ENCODE data around the gene POMT1.

The POMT1 gene

DNA sequence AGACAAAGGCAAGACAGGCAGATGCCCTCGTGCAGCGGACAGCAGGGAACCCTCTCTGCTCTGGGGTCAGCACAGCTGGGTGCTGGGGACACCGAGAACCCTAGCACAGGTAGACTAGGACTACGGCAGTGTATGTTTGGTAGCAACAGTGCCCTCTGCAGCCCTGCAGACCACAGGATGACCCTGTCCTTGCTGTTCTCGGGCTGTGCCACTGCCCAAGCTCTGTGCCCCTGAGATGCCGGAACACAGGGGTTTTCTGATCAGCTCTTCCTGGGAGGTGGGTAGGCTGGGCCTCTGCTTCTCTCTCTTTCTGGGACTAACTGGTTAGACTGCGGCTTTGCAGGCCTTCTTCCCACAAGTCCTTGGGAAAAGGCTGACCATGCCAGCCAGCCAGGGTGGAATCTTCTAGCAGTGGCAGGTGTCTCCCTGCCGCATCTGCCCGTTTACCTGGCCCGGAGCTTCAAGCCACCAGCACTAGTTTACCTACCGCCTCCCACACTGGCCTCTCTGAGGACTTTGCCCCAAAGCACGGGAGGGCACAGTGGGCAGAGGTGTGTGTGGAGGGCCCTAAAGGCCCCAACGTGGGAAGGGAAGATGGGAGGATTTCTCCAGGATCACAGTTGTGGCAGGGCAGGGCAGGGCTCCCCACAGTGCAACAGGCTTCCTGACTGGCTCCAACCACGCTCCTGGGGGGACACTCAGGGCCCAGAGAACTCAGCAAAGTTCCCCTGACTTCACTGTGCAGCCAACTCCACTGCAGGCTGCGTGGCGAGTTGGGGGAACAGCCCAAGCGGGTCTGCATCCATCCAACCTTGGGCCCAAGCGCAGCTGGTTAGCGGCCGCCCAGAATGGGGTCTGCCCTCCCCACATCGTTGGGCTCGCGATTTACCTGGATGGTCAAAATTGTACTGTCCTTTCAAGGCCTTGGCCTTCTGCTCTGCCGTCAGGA is 27.2 kb downstream of the POMT1 start:
- Histone ChIP-seq H3K4me3 (ENCODE audit: low read depth in 1 of 2, low read length in 1 of 2) (peak overlapping the region; percentile 72 to 97), H3K27ac (peak overlapping the region; percentile 66), H3K9me3 (no peaks in the 10 kb centered on the region), H3K27me3 (no peaks in the 10 kb centered on the region), H3K4me1 (ENCODE audit: control insufficient read depth in 1 of 2, insufficient read depth in 1 of 2, low read depth in 1 of 2, low read length in 1 of 2) (peaks cover 11 to 15% of the 10 kb centered on the region in 2 experiments), H3K36me3 (peaks cover 52% of the 10 kb centered on the region)
- TF ChIP-seq, protein P1, sequence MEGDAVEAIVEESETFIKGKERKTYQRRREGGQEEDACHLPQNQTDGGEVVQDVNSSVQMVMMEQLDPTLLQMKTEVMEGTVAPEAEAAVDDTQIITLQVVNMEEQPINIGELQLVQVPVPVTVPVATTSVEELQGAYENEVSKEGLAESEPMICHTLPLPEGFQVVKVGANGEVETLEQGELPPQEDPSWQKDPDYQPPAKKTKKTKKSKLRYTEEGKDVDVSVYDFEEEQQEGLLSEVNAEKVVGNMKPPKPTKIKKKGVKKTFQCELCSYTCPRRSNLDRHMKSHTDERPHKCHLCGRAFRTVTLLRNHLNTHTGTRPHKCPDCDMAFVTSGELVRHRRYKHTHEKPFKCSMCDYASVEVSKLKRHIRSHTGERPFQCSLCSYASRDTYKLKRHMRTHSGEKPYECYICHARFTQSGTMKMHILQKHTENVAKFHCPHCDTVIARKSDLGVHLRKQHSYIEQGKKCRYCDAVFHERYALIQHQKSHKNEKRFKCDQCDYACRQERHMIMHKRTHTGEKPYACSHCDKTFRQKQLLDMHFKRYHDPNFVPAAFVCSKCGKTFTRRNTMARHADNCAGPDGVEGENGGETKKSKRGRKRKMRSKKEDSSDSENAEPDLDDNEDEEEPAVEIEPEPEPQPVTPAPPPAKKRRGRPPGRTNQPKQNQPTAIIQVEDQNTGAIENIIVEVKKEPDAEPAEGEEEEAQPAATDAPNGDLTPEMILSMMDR (IDR thresholded peaks at IDR 0.05) = no peak

DNA sequence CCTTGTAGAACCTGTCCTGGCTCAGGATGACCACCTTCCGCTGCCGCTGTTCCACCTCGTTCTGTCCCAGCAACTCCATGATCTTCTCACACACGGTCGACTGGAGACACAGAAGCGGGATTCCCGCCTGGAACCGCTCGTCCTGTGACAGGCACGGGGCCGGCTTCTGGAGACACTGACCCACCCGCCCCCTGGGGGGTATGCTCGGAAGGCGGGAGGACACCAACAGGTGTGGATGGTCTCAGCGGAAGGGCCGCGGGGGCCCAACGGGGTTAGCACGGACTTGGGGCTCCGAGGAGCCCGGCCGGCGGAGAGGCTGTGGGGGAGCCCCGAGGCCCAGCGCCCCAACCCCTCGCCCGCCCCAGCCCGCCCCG is 27.8 kb downstream of the POMT1 start:
- TF ChIP-seq, protein P1 (IDR thresholded peaks at IDR 0.05) = no peak
- Histone ChIP-seq H3K4me1 (ENCODE audit: control insufficient read depth in 1 of 2, insufficient read depth in 1 of 2, low read depth in 1 of 2, low read length in 1 of 2) (peaks cover 11 to 15% of the 10 kb centered on the region in 2 experiments), H3K27ac (peak overlapping the region; percentile 66), H3K9me3 (no peaks in the 10 kb centered on the region), H3K4me3 (ENCODE audit: low read depth in 1 of 2, low read length in 1 of 2) (peak overlapping the region; percentile 72 to 97), H3K36me3 (peaks cover 45% of the 10 kb centered on the region), H3K27me3 (peaks cover 4% of the 10 kb centered on the region)

DNA sequence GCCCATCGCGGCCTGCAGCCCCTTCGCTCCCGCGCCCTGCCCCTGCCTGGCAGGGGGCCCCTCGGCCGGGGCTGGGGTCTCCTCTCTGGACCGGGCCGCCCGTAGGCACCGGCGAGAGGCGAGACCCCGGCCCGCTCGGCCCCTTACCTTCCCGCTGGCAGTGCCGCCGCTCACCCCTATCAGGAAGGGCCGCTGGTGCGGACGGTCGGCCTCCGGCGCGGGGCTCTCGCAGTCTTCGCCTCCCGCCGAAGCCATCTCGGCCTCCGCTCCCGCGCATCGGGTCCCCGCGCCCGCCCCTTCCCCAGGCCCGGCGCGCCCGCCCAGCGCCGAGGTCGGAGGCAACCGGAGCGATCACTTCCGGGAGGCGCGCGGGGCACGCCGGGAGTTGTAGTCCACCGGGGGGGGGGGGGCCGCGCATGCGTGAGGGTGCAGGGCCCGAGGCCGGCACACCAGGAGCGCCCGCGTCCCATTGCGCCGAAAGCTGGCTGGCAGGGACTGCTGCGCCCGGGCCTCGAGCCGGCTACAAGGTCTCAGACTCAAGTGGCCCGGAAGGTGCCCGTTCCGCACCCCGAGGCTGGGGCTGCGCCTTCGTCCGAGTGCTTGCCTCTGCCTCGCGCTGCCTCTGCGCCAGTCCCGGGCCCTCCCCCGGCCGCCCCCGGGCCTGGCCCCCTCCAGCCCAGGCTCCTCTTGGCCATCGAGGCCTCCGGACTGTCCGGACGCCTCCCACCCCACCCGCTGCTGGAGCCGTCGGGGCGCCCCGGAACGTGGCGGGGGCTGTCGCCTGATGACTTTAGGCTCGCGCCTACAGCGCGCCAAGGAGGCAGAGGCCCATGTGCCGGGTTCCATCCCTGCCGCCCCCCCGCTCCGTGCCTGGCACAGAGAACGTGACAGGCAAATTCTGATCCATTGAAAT is 28.5 kb downstream of the POMT1 start, which contains the start of gene UCK1:
TSS of gene UCK1 (minus strand) at position 344 of the 913 bp plus-strand sequence. CDS start at position 255, 89 bp downstream.
- Histone ChIP-seq H3K27ac (peak within 1 kb of the TSS; percentile 66), H3K36me3 (peaks cover 39% of the 10 kb centered on the region), H3K4me1 (ENCODE audit: control insufficient read depth in 1 of 2, insufficient read depth in 1 of 2, low read depth in 1 of 2, low read length in 1 of 2) (peaks cover 11 to 15% of the 10 kb centered on the region in 2 experiments), H3K27me3 (peaks cover 7% of the 10 kb centered on the region), H3K4me3 (ENCODE audit: low read depth in 1 of 2, low read length in 1 of 2) (peak within 1 kb of the TSS; percentile 72 to 97), H3K9me3 (no peaks in the 10 kb centered on the region)
- TF ChIP-seq, protein P1 (IDR thresholded peaks at IDR 0.05) = no peak

DNA sequence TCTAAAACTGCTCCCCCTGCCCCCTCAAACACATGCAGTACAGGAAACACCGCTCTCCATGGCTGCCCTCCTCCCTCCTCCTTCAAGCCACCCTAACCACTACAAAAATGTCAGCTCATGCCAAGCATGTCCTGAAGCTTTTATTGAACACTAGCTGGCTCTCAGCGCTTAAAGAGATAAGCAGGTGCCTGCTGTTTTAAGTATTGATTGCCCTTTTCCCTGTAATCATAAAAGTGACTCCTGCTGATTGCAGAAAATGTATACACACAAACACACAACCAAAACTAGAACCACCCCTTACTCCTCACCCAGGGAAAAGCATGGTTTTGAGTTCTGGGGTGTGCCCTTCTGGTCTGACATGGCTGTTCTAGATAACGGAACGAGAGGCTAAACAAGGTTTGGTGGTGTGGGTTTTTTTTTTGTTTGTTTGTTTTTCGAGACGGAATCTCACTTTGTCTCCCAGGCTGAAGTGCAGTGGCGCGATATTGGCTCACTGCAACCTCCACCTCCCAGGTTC is 32.1 kb downstream of the POMT1 start:
- Histone ChIP-seq H3K4me1 (ENCODE audit: control insufficient read depth in 1 of 2, insufficient read depth in 1 of 2, low read depth in 1 of 2, low read length in 1 of 2) (peaks cover 11 to 15% of the 10 kb centered on the region in 2 experiments), H3K36me3 (peaks cover 6% of the 10 kb centered on the region), H3K4me3 (ENCODE audit: low read depth in 1 of 2, low read length in 1 of 2) (no peak overlapping the region), H3K9me3 (no peaks in the 10 kb centered on the region), H3K27me3 (peaks cover 7% of the 10 kb centered on the region), H3K27ac (no peak overlapping the region)
- TF ChIP-seq, protein P1 (IDR thresholded peaks at IDR 0.05) = no peak

DNA sequence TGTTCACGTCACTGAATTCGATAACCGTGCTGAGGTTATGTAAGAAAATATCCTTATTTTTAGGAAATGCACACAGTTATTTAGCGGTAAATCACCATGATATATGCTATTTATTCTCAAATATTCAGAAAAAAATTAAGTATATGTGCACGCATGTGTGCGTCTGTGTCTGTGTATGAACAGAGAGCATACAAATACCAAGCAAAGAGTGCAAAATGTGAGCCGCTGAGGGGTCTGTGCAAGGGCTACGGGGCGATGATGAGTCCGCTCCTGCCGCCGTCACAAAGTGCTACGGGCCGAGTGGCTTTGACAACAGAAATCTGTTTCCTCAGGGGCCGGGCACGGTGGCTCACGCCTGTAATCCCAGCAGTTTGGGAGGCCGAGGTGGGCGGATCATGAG is 35.2 kb downstream of the POMT1 start:
- TF ChIP-seq, protein P1 (IDR thresholded peaks at IDR 0.05) = no peak
- peaks cover 23% of the 10 kb centered on the region for H3K27me3 ChIP-seq
- no peaks in the 10 kb centered on the region for H3K9me3 ChIP-seq
- no peak overlapping the region for H3K27ac ChIP-seq
- no peaks in the 10 kb centered on the region for H3K36me3 ChIP-seq
- no peak overlapping the region for H3K4me3 ChIP-seq (ENCODE audit: low read depth in 1 of 2, low read length in 1 of 2)
- no peaks in the 10 kb centered on the region for H3K4me1 ChIP-seq (ENCODE audit: control insufficient read depth in 1 of 2, insufficient read depth in 1 of 2, low read depth in 1 of 2, low read length in 1 of 2)

All from neutrophil (primary cell).